Ovary (tissue), 3 donors: Measurements from ENCODE around the gene SCD5.
A peak's percentile ranks its signal among the peaks of the same experiment; 100 is the strongest.

ENCODE experiments used
- EP300 ChIP-seq: sonication (generic); formaldehyde crosslinking; IDR thresholded peaks from one replicate; pipeline ENCODE4 v1.6.1; 2017; ENCODE audit warnings: antibody characterized with exemption
- POLR2A ChIP-seq: fragments of 450-650 bp; IDR thresholded peaks from one replicate; pipeline ENCODE4 v1.6.1; 2017; ENCODE audit warnings: antibody characterized with exemption, mild to moderate bottlenecking, moderate library complexity
- TF ChIP-seq, protein P1 (sequence below), 3 donors: fragments of 450-650 bp in 2 of 3; fragments of 200-600 bp in 1 of 3; IDR thresholded peaks; one replicate each; pipeline versions ENCODE4 v1.5.1 to v1.8.0; 2016 to 2022; ENCODE audit warnings: antibody characterized with exemption in 3 of 3, mild to moderate bottlenecking in 1 of 3
- donor health status: DM: no; HTN: no; CAD: no.

DNA sequence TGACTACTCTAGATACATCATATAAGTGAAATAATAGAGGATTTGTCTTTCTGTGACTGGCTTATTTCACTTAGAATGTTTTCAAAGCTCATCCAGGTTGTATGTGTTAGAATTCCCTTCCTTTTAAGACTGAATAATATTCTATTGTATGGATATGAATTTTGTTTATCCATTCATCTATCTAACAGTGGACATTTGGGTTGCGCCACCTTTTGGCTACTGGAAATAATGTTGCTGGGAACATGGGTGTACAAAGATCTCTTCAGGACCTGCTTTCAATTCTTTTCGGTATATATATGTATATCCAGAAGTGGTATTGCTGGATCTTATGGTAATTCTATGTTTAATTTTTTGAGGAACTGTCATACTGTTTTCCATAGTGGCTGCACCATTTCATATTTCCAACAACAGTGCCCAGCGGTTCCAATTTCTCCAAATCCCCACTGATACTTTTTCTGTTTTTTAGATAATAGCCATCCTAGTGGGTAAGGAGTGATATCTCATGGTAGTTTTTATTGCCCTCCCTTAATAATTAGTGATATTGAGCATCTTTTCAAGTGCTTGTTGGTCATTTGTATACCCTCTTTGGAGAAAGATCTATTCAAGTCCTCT is 3.4 kb upstream of the SCD5 start:
- TF ChIP-seq EP300 = no peak
- TF ChIP-seq, protein P1, sequence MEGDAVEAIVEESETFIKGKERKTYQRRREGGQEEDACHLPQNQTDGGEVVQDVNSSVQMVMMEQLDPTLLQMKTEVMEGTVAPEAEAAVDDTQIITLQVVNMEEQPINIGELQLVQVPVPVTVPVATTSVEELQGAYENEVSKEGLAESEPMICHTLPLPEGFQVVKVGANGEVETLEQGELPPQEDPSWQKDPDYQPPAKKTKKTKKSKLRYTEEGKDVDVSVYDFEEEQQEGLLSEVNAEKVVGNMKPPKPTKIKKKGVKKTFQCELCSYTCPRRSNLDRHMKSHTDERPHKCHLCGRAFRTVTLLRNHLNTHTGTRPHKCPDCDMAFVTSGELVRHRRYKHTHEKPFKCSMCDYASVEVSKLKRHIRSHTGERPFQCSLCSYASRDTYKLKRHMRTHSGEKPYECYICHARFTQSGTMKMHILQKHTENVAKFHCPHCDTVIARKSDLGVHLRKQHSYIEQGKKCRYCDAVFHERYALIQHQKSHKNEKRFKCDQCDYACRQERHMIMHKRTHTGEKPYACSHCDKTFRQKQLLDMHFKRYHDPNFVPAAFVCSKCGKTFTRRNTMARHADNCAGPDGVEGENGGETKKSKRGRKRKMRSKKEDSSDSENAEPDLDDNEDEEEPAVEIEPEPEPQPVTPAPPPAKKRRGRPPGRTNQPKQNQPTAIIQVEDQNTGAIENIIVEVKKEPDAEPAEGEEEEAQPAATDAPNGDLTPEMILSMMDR (IDR thresholded peaks at IDR 0.05) = peak in 1 of 3 donors; percentile 19
- no peak for TF ChIP-seq POLR2A
